Omental fat pad (tissue), 4 donors: Measurements from ENCODE around the gene BOD1L1. TPM values are rescaled to one million over a fixed set of nuclear protein-coding genes. Genes with fewer than 3 reads are reported as not detected.

ENCODE experiments used
- ATAC-seq: fragments of 150-250 bp; one replicate; pipeline ENCODE4 v1.9.1; 2016; ENCODE audit warnings: mild to moderate bottlenecking, moderate library complexity; ENCODE audit not compliant: low FRiP score
- DNase-seq: peaks from one replicate; pipeline ENCODE4 v3.0.0-alpha.2; 2019; ENCODE audit warnings: low spot score
- total RNA-seq, 4 donors: library from RNA; depleted of rRNA; stranded (reverse); fragments of >200 nt; gene quantifications; one replicate each; pipeline ENCODE4 v1.1.0, GENCODE V29; 2016
- TF ChIP-seq, protein P1 (sequence below), 3 donors: fragments of 450-650 bp; IDR thresholded peaks; one replicate each; pipeline ENCODE4 v1.5.1; 2016 to 2017; ENCODE audit warnings: antibody characterized with exemption in 3 of 3, mild to moderate bottlenecking in 3 of 3, moderate library complexity in 2 of 3

The BOD1L1 gene
- total RNA-seq, 4 donors from 2014 or later: 34.2 to 65.9 (median 36.7) TPM

DNA sequence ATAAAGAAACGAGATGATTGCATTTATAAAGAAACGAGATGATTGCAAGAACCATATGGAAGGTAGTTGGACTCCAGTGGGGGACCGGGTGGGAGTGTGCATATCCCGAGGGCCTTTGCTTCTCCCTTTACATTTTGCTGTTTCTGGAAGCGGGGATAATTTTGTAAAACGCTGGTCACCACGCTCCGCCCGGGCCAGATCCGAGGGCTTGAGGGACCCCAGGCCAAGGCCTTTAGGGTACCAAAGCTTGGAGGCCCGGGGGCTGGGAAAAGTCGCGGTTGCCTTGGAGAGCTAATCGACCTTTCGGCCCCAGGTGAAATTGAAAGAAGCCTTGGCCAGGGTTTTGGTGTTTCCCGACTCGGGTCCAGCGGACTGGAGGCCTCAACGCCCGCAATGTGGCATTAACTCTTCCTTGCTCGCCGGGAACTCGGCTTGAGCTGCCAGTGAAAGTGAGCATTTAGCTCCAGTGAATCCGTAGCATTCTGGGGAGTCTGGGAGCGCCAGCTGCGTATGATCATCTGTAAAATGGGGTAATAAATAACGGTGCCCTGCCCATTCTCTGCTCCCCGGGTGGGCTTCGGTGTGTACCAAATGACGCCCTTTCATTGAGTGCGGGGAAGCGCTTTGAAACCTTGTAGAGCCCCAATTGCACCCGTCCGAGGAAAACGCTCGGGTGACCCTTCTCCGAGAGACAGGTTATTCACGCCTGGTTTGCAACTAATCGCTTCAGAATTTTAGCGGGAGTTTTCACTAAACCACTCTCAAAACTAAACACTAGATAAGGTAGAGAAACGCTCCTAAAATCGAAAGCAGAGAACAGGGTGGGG, 87.7 kb downstream of the BOD1L1 start:
- ATAC-seq (no peak), DNase-seq (no peak)
- TF ChIP-seq, protein P1, sequence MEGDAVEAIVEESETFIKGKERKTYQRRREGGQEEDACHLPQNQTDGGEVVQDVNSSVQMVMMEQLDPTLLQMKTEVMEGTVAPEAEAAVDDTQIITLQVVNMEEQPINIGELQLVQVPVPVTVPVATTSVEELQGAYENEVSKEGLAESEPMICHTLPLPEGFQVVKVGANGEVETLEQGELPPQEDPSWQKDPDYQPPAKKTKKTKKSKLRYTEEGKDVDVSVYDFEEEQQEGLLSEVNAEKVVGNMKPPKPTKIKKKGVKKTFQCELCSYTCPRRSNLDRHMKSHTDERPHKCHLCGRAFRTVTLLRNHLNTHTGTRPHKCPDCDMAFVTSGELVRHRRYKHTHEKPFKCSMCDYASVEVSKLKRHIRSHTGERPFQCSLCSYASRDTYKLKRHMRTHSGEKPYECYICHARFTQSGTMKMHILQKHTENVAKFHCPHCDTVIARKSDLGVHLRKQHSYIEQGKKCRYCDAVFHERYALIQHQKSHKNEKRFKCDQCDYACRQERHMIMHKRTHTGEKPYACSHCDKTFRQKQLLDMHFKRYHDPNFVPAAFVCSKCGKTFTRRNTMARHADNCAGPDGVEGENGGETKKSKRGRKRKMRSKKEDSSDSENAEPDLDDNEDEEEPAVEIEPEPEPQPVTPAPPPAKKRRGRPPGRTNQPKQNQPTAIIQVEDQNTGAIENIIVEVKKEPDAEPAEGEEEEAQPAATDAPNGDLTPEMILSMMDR (IDR thresholded peaks at IDR 0.05): no peak

DNA sequence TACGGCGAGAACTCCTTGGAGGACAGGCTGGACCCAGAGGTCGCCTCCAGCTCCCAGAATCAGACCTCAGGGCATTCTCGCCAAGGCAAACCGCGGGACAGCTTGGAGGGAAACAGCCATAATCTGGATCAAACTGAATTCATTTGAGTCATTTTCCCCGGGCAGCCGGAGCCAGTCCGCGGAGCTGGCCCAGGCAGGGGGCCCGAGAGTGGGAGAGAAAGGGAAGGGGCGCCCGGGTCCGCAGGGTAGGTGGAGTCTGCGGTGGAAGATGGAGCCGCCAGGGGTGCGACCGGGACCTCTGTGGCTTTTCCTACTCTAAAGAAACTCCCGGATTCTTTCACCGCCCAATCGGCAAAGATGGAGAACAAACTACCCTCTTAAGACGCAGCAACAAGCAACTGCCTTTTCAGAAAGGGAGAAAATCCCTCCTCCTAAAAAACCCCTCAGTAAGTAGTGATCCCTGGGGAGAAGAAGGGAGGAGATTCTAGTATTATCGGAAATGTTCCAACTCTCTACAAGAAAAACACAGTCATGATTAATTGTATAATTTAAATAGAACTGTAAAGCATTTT, 88.4 kb downstream of the BOD1L1 start:
- TF ChIP-seq, protein P1 (IDR thresholded peaks at IDR 0.05): no peak
- DNase-seq (no peak), ATAC-seq (no peak)

DNA sequence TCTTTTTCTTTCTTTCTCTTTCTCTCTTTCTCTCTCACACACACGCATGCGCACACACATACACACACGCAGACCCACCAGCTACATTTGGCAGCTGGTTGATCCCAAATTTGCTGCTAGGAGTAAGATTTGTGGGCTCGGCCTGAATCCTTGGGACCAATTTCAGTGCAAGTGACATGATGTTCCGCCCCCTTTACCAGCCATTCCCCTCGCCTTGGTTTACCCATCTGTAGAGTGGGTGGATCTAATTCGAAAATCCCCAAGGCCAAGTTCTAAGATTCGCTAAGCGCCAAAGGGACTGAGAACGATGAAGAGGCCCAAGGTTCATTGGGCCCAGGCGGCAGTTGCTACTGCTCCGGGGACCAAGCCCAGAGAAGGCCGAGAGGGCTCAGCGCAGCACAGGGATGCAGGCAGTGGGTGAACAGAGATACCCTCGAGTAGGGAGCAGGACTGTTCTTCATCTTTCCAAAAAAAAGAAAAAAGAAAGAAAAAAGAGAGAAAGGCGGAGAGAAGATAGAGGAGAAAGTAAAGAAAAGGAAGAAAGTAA, 89.0 kb downstream of the BOD1L1 start:
- TF ChIP-seq, protein P1 (IDR thresholded peaks at IDR 0.05): no peak
- no peak for DNase-seq
- no peak for ATAC-seq

DNA sequence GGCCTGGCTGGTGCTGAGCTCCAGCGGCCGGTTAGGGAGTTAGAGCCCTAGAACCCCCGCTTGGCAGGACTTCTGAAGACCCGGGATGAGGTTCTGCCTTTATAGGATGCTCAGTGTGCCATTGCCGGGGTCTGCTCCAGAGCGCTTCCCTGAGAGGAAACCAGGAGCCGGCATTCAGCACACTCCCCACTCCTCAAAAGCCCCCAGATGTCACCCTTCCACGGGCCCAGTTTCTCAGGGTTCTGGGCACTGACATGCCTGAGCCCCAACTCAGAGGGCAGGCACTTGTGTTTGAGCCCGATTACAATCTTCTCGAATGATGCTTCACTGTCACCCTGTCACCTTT, 89.7 kb downstream of the BOD1L1 start:
- DNase-seq (no peak), ATAC-seq (no peak)
- TF ChIP-seq, protein P1 (IDR thresholded peaks at IDR 0.05): no peak

DNA sequence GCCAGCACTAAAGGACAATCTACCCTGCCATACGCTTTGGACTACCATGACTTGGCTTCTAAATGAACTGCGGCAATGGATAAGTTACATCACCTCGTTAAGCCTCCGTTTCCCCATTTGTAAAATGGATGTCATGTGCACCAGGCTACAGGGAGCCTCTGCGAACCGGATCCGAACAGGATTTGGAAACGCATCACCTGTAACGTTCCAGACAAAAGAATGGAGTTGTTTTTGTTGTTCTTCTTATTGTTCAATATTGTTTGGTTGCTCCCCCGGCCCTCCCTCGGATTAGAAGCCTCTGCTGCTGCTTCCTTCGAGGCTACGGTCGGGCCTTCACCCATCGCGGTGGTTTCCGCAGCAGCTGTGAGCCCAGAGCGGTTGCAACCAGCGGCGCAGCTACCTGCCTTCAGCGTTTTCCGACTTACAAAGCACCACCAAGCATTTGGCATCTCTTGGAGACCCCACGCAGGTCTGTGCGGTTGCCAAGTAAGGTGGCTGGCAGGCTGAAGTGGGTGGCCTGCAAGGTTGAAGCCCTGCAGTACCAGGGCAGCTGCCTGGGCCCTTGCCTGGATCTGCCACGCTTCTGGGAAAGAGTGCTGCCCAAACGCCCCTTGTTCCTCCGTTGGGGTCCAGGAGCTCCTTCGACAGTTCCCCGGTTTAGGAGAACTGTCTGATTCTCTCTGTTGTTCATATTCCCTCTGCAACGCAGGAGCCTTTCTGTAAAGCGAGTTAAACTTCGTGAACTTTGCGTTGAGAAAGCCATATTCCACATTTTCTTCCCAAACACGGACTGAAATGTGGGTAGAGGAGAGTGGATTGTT, 90.3 kb downstream of the BOD1L1 start:
- ATAC-seq (no peak), DNase-seq (no peak)
- TF ChIP-seq, protein P1 (IDR thresholded peaks at IDR 0.05): no peak

DNA sequence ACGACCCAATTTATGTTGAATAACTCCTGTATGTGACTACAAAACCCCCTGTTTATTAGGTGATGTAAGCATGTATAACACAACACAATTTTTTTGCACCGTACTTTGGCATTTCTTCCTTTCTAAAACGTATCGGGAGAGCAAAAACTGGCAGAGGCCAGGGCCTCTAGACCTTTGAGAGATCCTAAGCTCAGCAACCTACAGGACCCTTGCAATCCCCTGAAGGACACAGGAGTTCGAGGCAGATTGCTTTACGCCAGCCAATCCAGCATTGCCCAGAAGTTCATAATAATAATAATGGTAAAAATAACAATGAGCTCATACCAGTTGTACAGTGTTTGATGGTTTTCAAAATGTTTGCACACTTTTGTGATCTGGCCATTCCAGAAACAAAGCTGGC, 90.9 kb downstream of the BOD1L1 start:
- TF ChIP-seq, protein P1 (IDR thresholded peaks at IDR 0.05): no peak
- DNase-seq: no peak
- ATAC-seq: no peak
